ENCODE measurements around the gene CLINT1.

DNA sequence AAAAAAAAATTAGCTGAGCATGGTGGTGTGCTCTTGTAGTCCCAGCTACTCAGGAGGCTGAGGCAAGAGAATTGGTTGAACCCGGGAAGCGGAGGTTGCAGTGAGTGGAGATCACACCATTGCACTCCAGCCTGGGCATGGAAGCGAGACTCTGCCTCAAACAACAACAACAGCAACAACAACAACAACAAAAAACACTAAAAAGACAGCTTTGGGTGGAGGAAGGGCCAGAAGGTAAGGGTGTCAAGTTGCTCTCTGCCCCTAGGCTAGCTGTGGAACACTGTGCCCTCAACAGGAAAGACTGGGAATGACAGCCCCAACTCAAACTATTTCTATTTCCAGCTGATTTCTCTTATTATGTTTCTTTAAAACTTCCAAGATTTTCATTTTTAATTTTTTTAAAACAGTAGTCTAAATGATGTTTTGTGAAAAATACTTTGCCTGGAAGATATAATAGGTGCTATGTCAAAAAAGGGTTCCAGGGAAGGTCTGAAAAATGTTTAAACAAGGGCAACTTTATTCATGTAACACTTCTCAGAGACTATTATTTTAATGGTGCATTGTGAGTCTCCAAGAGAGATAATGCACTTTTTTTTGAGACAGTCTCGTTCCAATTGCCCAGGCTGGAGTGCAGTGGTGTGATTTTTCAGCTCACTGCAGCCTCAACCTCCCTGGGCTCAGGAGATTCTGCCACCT is 29.9 kb downstream of the CLINT1 start:
- no peak for TF ChIP-seq ZEB2 (IDR thresholded peaks at IDR 0.05)
- TF ChIP-seq HNRNPLL (IDR thresholded peaks at IDR 0.05; ENCODE audit: low read depth, low read length, poor library complexity, severe bottlenecking): no peak
- no peak for TF ChIP-seq ZNF77 (CRISPR knock-in tag; IDR thresholded peaks at IDR 0.05)

All from K562 (cell line).